Activated T-cell treated with anti-CD3 and anti-CD28 coated beads, Interleukin-2, amount 50 U/mL, for 4 hours (primary cell): ENCODE data around the gene ZBTB16. TPM values are rescaled to one million over a fixed set of nuclear protein-coding genes. Genes with fewer than 3 reads are reported as not detected.

ENCODE experiments used
- ATAC-seq, 2 donors: fragments of 200-7000 bp; cut with Tn5 transposase; one replicate each; pipeline ENCODE4 v1.10.0; 2021
- DNase-seq: peaks from one replicate; pipeline ENCODE4 v3.0.0-alpha.2; 2020
- H3K27me3 Mint-ChIP-seq: one replicate; pipeline ENCODE4 v1.8.0; 2021; ENCODE audit warnings: low read depth, mixed read lengths
- H3K36me3 Mint-ChIP-seq: one replicate; pipeline ENCODE4 v1.8.0; 2022; ENCODE audit warnings: mixed read lengths; ENCODE audit not compliant: insufficient read depth
- H3K4me1 Mint-ChIP-seq: one replicate; pipeline ENCODE4 v1.8.0; 2021; ENCODE audit warnings: low read depth, mixed read lengths
- H3K4me3 Mint-ChIP-seq: one replicate; pipeline ENCODE4 v1.8.0; 2021; ENCODE audit warnings: mild to moderate bottlenecking, moderate library complexity, mixed read lengths
- H3K9me3 Mint-ChIP-seq: one replicate; pipeline ENCODE4 v1.8.0; 2021; ENCODE audit warnings: mixed read lengths
- total RNA-seq, 3 donors: library from RNA; stranded (reverse); gene quantifications; one replicate each; pipeline ENCODE4 v1.2.1, GENCODE V29; 2021

ZBTB16 gene
- total RNA-seq, 3 donors from 2014 or later: 3.4 to 4.4 (median 4.1) TPM

- no peak for DNase-seq
- Mint-ChIP-seq H3K9me3 (no peaks in the 10 kb centered on the region), H3K27me3 (peaks cover 10% of the 10 kb centered on the region), H3K4me3 (no peak overlapping the region), H3K4me1 (no peaks in the 10 kb centered on the region), H3K36me3 (no peaks in the 10 kb centered on the region)
- ATAC-seq: no peak
Observed at GRCh38 chr11:114052160-114052559, 7.4 kb upstream of the ZBTB16 start.

- Mint-ChIP-seq H3K36me3 (no peaks in the 10 kb centered on the region), H3K4me1 (no peaks in the 10 kb centered on the region), H3K9me3 (no peaks in the 10 kb centered on the region), H3K27me3 (peaks cover 20% of the 10 kb centered on the region), H3K4me3 (no peak overlapping the region)
- DNase-seq: no peak
- ATAC-seq: no peak
Observed at GRCh38 chr11:114053406-114053805, 6.1 kb upstream of the ZBTB16 start.

GRCh38 chr11:114054806-114055205 is 4.7 kb upstream of the ZBTB16 start:
- Mint-ChIP-seq H3K9me3 (no peaks in the 10 kb centered on the region), H3K36me3 (no peaks in the 10 kb centered on the region), H3K4me3 (no peak overlapping the region), H3K4me1 (no peaks in the 10 kb centered on the region), H3K27me3 (peaks cover 20% of the 10 kb centered on the region)
- DNase-seq (no peak), ATAC-seq (no peak)

- no peak overlapping the region for H3K4me3 Mint-ChIP-seq
- DNase-seq (no peak), ATAC-seq (no peak)
- peaks cover 22% of the 10 kb centered on the region for H3K27me3 Mint-ChIP-seq
- H3K4me1 Mint-ChIP-seq: peaks cover 2% of the 10 kb centered on the region
- H3K36me3 Mint-ChIP-seq: no peaks in the 10 kb centered on the region
- H3K9me3 Mint-ChIP-seq: no peaks in the 10 kb centered on the region
Observed at GRCh38 chr11:114056409-114056808, 3.1 kb upstream of the ZBTB16 start.

- H3K27me3 Mint-ChIP-seq: peaks cover 23% of the 10 kb centered on the region
- no peaks in the 10 kb centered on the region for H3K9me3 Mint-ChIP-seq
- DNase-seq: no peak
- H3K4me1 Mint-ChIP-seq: peaks cover 3% of the 10 kb centered on the region
- H3K36me3 Mint-ChIP-seq: no peaks in the 10 kb centered on the region
- H3K4me3 Mint-ChIP-seq: no peak overlapping the region
- ATAC-seq: no peak
Observed at GRCh38 chr11:114057147-114057546, 2.4 kb upstream of the ZBTB16 start.

GRCh38 chr11:114057605-114058004 is 1.9 kb upstream of the ZBTB16 start:
- Mint-ChIP-seq H3K27me3 (peaks cover 24% of the 10 kb centered on the region), H3K36me3 (no peaks in the 10 kb centered on the region), H3K4me1 (peaks cover 3% of the 10 kb centered on the region), H3K4me3 (peak overlapping the region; percentile 14), H3K9me3 (no peaks in the 10 kb centered on the region)
- no peak for DNase-seq
- ATAC-seq: no peak

- no peak for DNase-seq
- Mint-ChIP-seq H3K9me3 (no peaks in the 10 kb centered on the region), H3K36me3 (no peaks in the 10 kb centered on the region), H3K4me1 (peaks cover 3% of the 10 kb centered on the region), H3K4me3 (peak overlapping the region; percentile 74), H3K27me3 (peaks cover 24% of the 10 kb centered on the region)
- ATAC-seq: no peak
Observed at GRCh38 chr11:114058026-114058706, 1.3 kb upstream of the ZBTB16 start.

GRCh38 chr11:114058871-114059277 is 637 bp upstream of the ZBTB16 start:
- Mint-ChIP-seq H3K36me3 (no peaks in the 10 kb centered on the region), H3K4me1 (peaks cover 3% of the 10 kb centered on the region), H3K27me3 (peaks cover 22% of the 10 kb centered on the region), H3K9me3 (no peaks in the 10 kb centered on the region), H3K4me3 (peak overlapping the region; percentile 74)
- DNase-seq (no peak), ATAC-seq (no peak)

- peaks cover 21% of the 10 kb centered on the region for H3K27me3 Mint-ChIP-seq
- peak; percentile 36 to 39 for ATAC-seq
Observed at GRCh38 chr11:114059984-114060391, 477 bp downstream of the ZBTB16 start.

GRCh38 chr11:114060392-114061047 is 1.0 kb downstream of the ZBTB16 start:
- DNase-seq (peak; percentile 14), ATAC-seq (peak; percentile 47 to 56)
- peaks cover 6% of the 10 kb centered on the region for H3K4me1 Mint-ChIP-seq
- H3K36me3 Mint-ChIP-seq: no peaks in the 10 kb centered on the region
- peak overlapping the region; percentile 85 for H3K4me3 Mint-ChIP-seq
- peaks cover 20% of the 10 kb centered on the region for H3K27me3 Mint-ChIP-seq
- no peaks in the 10 kb centered on the region for H3K9me3 Mint-ChIP-seq

More at GRCh38 chr11:114059984-114060391, 477 bp downstream of the ZBTB16 start:
- Mint-ChIP-seq H3K9me3 (no peaks in the 10 kb centered on the region), H3K4me1 (peaks cover 6% of the 10 kb centered on the region), H3K36me3 (no peaks in the 10 kb centered on the region), H3K4me3 (peak overlapping the region; percentile 85)
- peak; percentile 17 for DNase-seq

GRCh38 chr11:114061048-114061680 is 1.7 kb downstream of the ZBTB16 start:
- no peaks in the 10 kb centered on the region for H3K36me3 Mint-ChIP-seq
- H3K27me3 Mint-ChIP-seq: peaks cover 16% of the 10 kb centered on the region
- peak overlapping the region; percentile 85 for H3K4me3 Mint-ChIP-seq
- DNase-seq: no peak
- peaks cover 10% of the 10 kb centered on the region for H3K4me1 Mint-ChIP-seq
- H3K9me3 Mint-ChIP-seq: no peaks in the 10 kb centered on the region
- no peak for ATAC-seq

GRCh38 chr11:114061681-114062049 is 2.2 kb downstream of the ZBTB16 start:
- ATAC-seq (no peak), DNase-seq (no peak)
- peak overlapping the region; percentile 85 for H3K4me3 Mint-ChIP-seq
- no peaks in the 10 kb centered on the region for H3K36me3 Mint-ChIP-seq
- H3K9me3 Mint-ChIP-seq: no peaks in the 10 kb centered on the region
- H3K27me3 Mint-ChIP-seq: peaks cover 14% of the 10 kb centered on the region
- peaks cover 10% of the 10 kb centered on the region for H3K4me1 Mint-ChIP-seq

- Mint-ChIP-seq H3K9me3 (no peaks in the 10 kb centered on the region), H3K4me3 (peak overlapping the region; percentile 85), H3K36me3 (no peaks in the 10 kb centered on the region), H3K27me3 (peaks cover 14% of the 10 kb centered on the region), H3K4me1 (peaks cover 10% of the 10 kb centered on the region)
- DNase-seq (no peak), ATAC-seq (no peak)
Observed at GRCh38 chr11:114062272-114062671, 2.8 kb downstream of the ZBTB16 start.

GRCh38 chr11:114063149-114063828 is 3.8 kb downstream of the ZBTB16 start:
- Mint-ChIP-seq H3K27me3 (peaks cover 4% of the 10 kb centered on the region), H3K4me3 (peak overlapping the region; percentile 35), H3K9me3 (no peaks in the 10 kb centered on the region), H3K36me3 (no peaks in the 10 kb centered on the region), H3K4me1 (peaks cover 13% of the 10 kb centered on the region)
- ATAC-seq (no peak), DNase-seq (no peak)
